BJ (cell line): ENCODE measurements around the gene C3orf18. TPM values are rescaled to one million over a fixed set of nuclear protein-coding genes. Genes with fewer than 3 reads are reported as not detected.

Experiments used
- CTCF ChIA-PET: fragments of 350-600 bp; formaldehyde crosslinking; extraction: SDS; loops from one replicate; lab custom pipeline; 2021; ENCODE audit warnings: antibody characterized with exemption, inconsistent platforms; lab: Yijun Ruan, JAX
- POLR2A ChIA-PET: fragments of 300-600 bp; sonication (Branson Sonifier 250); formaldehyde crosslinking; extraction: SDS; loops from one replicate; lab custom pipeline; 2021; ENCODE audit warnings: antibody characterized with exemption; lab: Charles Lee
- DNase-seq: peaks from one replicate; pipeline ENCODE4 v3.0.0-alpha.2; 2011; ENCODE audit warnings: low read depth
- H3K27me3 ChIP-seq: 2 replicates; pipeline ENCODE4 v1.6.0; 2011; ENCODE audit warnings: low read length; ENCODE audit not compliant: control insufficient read depth, insufficient read depth
- H3K36me3 ChIP-seq: 2 replicates; pipeline ENCODE4 v1.5.1; 2011; ENCODE audit warnings: low read length; ENCODE audit not compliant: control insufficient read depth, insufficient read depth
- H3K4me3 ChIP-seq: 2 replicates; pipeline ENCODE4 v1.5.1; 2011; ENCODE audit warnings: low read depth, mild to moderate bottlenecking, control low read depth, low read length
- CTCF ChIP-seq: IDR thresholded peaks from 2 replicates; pipeline ENCODE4 v1.5.1; 2011; ENCODE audit warnings: low read depth, mild to moderate bottlenecking, control low read depth, inconsistent platforms, low read length, moderate library complexity; ENCODE audit not compliant: insufficient read depth
- polyA plus RNA-seq: library from polyadenylated mRNA; depleted of rRNA; stranded (reverse); fragments of >200 nt; gene quantifications from 2 replicates; pipeline ENCODE4 v1.2.3, GENCODE V29; 2011

Gene C3orf18
- polyA plus RNA-seq, 1 experiment = 30.4 TPM

DNA sequence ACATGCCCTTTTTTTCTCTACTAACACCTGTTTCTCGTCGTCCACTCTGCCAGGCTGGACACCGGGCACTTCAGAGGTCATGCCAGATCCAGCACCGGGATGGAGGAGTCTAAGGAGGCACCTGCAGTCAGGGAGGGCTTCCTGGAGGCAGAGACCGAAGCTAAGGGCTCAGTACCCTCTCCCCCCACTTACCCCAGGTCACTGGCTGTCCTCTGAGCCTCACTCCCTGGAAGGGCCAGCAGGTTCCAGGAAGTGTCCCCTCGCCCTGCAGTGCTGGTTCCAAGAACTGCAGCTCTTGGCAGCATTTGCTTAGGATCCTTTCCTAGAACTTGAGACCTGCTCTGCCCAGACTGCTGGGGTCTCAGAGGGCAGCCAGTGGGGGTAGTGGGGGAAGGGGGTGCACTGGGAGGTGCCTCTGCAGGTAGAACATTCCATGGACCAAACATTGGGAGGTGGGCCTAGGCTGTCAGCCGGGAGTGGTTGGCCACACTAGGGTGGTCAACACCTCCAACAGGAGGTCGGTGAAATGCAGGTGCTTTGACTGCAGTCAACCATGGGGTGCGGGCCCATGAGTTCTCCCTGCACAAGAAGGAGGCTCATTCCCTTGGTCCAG is 32.7 kb upstream of the C3orf18 start:
- H3K36me3 ChIP-seq = no peaks in the 10 kb centered on the region
- DNase-seq = no peak
- POLR2A ChIA-PET = interaction anchor here (0.6 to 0.9 kb wide), 2 partner anchors 10 to 1429 kb away, joined by 3 to 4 read pairs; no protein-coding TSS in a partner anchor
- CTCF ChIA-PET = interaction anchor here (0.8 to 8.4 kb wide), 9 partner anchors 7 to 39 kb away, joined by 3 to 64 read pairs (median 4); partner anchors contain the start of genes CISH, HEMK1 and MAPKAPK3
- H3K4me3 ChIP-seq = no peak overlapping the region
- H3K27me3 ChIP-seq = no peaks in the 10 kb centered on the region
- no peak for TF ChIP-seq CTCF

DNA sequence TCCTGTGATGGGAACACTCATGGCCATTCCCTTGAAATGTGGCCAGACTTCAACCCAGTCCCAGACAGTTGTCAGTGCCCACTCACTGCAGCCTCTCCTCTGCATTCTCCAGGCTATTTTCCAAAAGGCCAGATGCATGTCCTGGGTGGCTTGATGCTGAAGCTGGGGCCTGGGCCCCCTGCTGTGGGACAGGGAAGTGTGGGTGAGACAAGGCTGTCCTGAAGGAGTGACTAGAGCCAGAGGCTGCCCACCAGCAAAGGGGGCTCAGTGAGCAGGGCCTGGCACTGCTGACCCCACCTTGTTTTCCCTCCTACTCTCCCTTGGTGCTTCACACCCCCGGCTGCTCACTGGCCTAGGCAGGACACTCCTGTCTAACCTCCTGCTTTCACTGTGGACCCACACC is 32.2 kb upstream of the C3orf18 start:
- no peak for TF ChIP-seq CTCF
- ChIA-PET CTCF (interaction anchor here (0.8 to 8.4 kb wide), 4 partner anchors 11 to 27 kb away, joined by 3 to 64 read pairs (median 3); partner anchors contain the start of gene MAPKAPK3), POLR2A (interaction anchor here (0.6 kb wide), 1 partner anchor 1429 kb away, joined by 4 read pairs; no protein-coding TSS in a partner anchor)
- H3K27me3 ChIP-seq = no peaks in the 10 kb centered on the region
- H3K36me3 ChIP-seq = no peaks in the 10 kb centered on the region
- no peak for DNase-seq
- no peak overlapping the region for H3K4me3 ChIP-seq

GRCh38 chr3:50599115-50599715 is 31.7 kb upstream of the C3orf18 start:
- DNase-seq = no peak
- POLR2A ChIA-PET = no interaction called here
- CTCF ChIA-PET = interaction anchor here (0.9 to 8.4 kb wide), 6 partner anchors 11 to 27 kb away, joined by 3 to 64 read pairs (median 4); partner anchors contain the start of genes CISH and MAPKAPK3
- H3K27me3 ChIP-seq = no peaks in the 10 kb centered on the region
- H3K36me3 ChIP-seq = no peaks in the 10 kb centered on the region
- TF ChIP-seq CTCF = no peak
- H3K4me3 ChIP-seq = no peak overlapping the region

GRCh38 chr3:50594253-50594785 is 26.8 kb upstream of the C3orf18 start:
- Histone ChIP-seq H3K4me3 (no peak overlapping the region), H3K36me3 (no peaks in the 10 kb centered on the region), H3K27me3 (no peaks in the 10 kb centered on the region)
- TF ChIP-seq CTCF = no peak
- CTCF ChIA-PET = interaction anchor here (1.2 to 10.7 kb wide), 2 partner anchors 9 to 19 kb away, joined by 4 to 106 read pairs; partner anchors contain the start of genes CISH and MAPKAPK3
- no peak for DNase-seq
- POLR2A ChIA-PET = no interaction called here

GRCh38 chr3:50592568-50592967 is 25.0 kb upstream of the C3orf18 start:
- no peaks in the 10 kb centered on the region for H3K36me3 ChIP-seq
- CTCF ChIA-PET = interaction anchor here (0.8 to 10.7 kb wide), 3 partner anchors 8 to 23 kb away, joined by 3 to 106 read pairs (median 3); partner anchors contain the start of genes CISH, HEMK1 and MAPKAPK3
- H3K4me3 ChIP-seq = no peak overlapping the region
- TF ChIP-seq CTCF = no peak
- DNase-seq = no peak
- no peaks in the 10 kb centered on the region for H3K27me3 ChIP-seq
- POLR2A ChIA-PET = interaction anchor here (0.6 kb wide), 1 partner anchor 505 kb away, joined by 3 read pairs; no protein-coding TSS in a partner anchor
